ENCODE measurements around the gene TDRD7.

TDRD7 gene

DNA sequence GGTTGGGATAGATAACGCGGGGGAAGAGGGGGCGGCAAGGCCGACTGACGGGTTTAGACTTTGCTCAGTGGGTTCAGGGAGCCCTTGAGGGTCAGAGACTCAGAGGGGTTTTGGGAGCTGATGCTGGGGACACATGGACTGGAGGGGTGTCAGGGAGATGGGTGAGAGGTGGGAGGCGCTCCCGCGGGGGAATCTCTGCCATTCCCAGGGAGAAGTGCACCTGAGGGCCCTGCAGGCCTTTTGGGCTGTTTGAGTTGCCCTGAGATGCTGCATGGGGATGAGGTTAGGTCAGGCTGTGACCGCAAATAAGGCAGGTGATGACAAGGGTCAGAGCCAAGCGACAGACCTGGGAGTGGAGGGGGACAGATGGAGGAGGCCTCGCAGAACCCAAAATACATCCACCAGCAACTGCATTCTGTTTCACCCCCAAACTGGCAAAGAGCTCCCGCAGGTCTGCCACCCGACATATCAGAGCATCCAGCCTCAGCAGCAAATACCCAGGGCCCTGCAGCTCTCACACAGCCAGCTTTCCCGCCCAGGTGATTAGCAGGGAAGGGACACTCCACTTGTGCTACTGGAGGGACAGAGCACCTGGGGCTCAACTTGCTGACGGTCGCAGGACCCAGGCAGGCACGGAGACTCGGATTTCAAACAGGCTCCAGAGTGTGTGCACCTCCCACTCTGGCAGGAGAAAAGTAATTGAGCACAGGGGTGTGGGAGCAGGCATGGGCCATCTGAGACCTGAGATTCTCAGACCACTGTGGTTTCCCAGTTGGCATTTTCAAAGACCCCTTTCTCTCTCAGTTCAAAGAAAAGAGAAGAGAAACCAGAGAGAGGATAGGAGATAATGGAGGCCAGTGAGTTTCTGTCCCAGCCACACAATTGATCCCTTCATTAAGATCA, 116.0 kb downstream of the TDRD7 start:
- DNase-seq (ENCODE audit: low spot score), result no peak
- in situ Hi-C loops (cut with MboI; ENCODE audit: low sequenced_read_pairs, unreplicated experiment), result no loop called here
- TF ChIP-seq, protein P1, sequence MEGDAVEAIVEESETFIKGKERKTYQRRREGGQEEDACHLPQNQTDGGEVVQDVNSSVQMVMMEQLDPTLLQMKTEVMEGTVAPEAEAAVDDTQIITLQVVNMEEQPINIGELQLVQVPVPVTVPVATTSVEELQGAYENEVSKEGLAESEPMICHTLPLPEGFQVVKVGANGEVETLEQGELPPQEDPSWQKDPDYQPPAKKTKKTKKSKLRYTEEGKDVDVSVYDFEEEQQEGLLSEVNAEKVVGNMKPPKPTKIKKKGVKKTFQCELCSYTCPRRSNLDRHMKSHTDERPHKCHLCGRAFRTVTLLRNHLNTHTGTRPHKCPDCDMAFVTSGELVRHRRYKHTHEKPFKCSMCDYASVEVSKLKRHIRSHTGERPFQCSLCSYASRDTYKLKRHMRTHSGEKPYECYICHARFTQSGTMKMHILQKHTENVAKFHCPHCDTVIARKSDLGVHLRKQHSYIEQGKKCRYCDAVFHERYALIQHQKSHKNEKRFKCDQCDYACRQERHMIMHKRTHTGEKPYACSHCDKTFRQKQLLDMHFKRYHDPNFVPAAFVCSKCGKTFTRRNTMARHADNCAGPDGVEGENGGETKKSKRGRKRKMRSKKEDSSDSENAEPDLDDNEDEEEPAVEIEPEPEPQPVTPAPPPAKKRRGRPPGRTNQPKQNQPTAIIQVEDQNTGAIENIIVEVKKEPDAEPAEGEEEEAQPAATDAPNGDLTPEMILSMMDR (IDR thresholded peaks at IDR 0.05; ENCODE audit: borderline replicate concordance, control extremely low read depth, extremely low read depth, insufficient read depth, missing control alignments), result no peak

DNA sequence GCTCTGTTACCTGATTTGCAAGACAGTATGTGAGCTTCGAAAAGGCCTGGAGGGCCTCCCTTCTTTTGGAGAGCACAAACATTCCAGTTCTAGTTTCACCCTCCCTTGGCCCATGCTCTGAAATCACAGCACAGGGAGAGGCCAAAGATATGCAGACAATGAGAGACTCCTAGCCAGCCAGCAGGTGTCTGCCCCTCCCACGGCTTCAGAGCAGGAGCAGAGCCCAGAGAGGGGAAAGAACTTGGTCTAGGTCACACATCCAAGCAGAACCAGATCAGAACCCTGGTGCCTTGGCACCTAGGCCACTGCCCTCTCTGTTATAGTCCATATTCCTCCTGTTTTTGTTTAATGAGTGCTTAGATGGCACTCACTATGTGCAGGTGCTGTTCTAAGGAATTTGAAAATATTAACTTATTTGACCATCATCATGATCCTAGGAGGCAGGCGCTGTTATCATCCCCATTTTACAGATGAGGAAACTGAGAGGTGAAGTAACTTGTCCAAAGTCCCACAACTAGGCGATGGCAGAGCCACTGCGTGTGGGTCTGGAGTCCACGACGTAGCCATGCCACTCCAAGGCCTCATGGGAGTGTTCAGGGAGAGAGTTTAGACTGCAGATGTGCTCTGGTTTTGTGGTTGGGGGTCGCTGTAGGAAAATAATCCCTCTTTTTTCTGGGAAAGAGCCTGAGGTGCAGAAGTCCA, 116.8 kb downstream of the TDRD7 start:
- in situ Hi-C loops (cut with MboI; ENCODE audit: low sequenced_read_pairs, unreplicated experiment), result no loop called here
- peak; percentile 43 for DNase-seq (ENCODE audit: low spot score)
- TF ChIP-seq, protein P1 (IDR thresholded peaks at IDR 0.05; ENCODE audit: borderline replicate concordance, control extremely low read depth, extremely low read depth, insufficient read depth, missing control alignments), result no peak

DNA sequence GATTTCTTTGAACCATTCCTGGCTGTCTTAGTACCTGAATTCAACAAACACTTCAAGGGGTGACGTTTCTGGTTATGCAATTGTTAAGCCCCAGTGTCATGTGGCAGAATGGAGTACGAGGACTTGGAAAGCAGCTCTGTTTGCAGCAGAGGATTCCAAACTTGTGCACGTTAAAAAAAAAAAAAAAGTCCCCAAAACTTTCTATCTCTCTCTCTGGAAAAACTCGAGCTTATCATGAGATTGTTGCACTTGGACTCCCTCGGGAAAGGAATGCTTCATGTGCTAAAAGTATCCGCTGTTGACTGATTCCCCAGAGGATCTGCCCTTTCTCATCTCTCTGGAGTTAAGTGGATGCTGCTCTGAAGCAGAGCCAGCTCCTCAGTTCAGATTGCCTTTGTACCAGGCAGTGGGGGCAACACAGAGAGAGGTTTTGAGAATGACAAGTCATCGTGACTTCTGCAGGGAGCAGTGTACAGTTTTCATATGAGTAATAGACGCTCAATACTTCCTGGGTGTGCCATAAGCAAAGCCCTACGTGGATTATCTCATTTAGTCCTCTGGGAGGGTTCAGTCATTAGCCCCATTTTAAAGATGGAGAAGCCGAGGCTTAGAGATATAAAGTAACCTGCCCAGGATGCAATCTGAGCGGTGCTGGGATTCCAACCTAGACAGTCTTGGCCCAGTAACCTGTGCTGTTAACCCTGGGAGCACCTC, 117.6 kb downstream of the TDRD7 start:
- TF ChIP-seq, protein P1 (IDR thresholded peaks at IDR 0.05; ENCODE audit: borderline replicate concordance, control extremely low read depth, extremely low read depth, insufficient read depth, missing control alignments), result no peak
- in situ Hi-C loops (cut with MboI; ENCODE audit: low sequenced_read_pairs, unreplicated experiment), result no loop called here
- DNase-seq (ENCODE audit: low spot score), result peak; percentile 77

DNA sequence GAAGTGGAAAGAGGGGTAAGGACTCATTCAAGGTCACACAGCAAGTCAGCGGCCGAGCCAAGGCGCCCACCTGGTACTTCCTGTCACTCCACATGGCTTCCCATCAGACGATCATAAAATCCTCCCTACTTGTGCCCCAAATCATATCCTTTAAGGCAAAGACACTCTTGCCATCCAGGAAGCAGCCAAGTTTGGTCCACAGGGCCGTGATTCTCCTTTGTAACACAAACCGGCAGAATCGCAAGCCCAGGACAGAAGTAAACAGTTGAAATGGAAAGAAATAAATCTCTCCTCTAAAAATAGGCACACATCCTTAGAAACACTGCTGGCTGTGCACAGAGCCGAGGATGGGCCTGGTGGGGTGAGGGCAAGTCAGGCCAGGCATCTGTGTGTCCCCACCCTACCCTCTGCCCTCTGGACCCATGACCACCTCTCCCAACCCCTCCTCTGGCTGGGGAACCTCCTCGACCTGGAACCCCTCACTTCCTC, 120.0 kb downstream of the TDRD7 start:
- in situ Hi-C loops (cut with MboI; ENCODE audit: low sequenced_read_pairs, unreplicated experiment), result no loop called here
- TF ChIP-seq, protein P1 (IDR thresholded peaks at IDR 0.05; ENCODE audit: borderline replicate concordance, control extremely low read depth, extremely low read depth, insufficient read depth, missing control alignments), result no peak
- DNase-seq (ENCODE audit: low spot score), result no peak

DNA sequence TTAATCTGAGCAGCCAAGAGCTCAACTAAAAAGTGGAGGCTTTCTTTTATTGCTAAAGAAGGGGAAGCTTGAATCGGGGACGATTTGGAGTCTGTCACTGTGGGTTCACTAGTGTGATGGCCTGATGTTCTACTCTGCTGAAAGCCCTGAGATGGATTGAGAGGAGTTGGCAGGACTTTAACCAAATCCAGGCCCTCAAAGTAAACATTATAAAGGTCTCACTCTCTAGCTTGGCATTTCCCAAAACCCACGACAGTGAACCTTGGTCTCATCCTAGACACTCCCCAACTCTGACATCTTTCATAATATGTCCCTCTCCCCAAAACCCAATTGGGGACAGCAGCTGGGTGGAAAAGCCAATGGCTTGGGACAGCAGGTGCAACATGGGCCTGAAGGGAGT, 122.3 kb downstream of the TDRD7 start:
- DNase-seq (ENCODE audit: low spot score), result no peak
- TF ChIP-seq, protein P1 (IDR thresholded peaks at IDR 0.05; ENCODE audit: borderline replicate concordance, control extremely low read depth, extremely low read depth, insufficient read depth, missing control alignments), result no peak
- in situ Hi-C loops (cut with MboI; ENCODE audit: low sequenced_read_pairs, unreplicated experiment), result no loop called here

DNA sequence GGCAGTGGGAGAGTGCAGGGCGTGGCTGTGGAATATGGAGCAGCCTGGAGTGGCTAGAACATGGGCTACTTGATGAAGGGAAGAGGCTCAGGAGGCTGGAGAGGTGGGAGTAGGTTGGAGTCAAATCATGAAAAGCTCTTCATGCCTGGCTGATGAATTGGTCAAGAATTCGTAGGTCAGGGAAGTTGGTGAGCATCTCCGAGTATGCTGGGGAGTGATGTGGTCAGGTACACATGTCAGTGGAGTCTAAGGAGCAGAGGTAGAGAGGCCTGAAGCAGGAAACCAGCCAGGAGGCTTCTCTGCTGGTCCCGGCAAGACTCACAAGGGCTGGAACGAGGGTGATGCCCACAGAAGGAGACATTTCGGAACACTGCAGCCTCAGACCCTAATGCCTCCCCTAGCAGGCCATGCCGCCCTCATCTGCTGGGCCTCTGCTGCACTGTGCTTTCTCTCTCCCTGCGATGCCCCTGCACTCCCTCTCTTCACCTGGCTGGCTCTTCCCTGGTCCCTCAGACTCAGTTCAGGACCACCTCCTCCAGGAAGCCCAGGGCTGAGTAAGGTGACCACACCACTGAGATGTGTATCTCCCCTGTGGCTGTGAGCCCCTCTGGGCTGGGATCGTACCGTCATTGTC, 123.2 kb downstream of the TDRD7 start:
- no peak for DNase-seq (ENCODE audit: low spot score)
- in situ Hi-C loops (cut with MboI; ENCODE audit: low sequenced_read_pairs, unreplicated experiment), result no loop called here
- TF ChIP-seq, protein P1 (IDR thresholded peaks at IDR 0.05; ENCODE audit: borderline replicate concordance, control extremely low read depth, extremely low read depth, insufficient read depth, missing control alignments), result no peak

All from GM13976 (cell line).